ENCODE measurements around the gene XIRP1.

The XIRP1 gene

GRCh38 chr3:39187372-39188155 lies 4.8 kb downstream of the XIRP1 start:
- H3K4me3 ChIP-seq (ENCODE audit: low read depth, low read length), result no peak overlapping the region
- no peak for DNase-seq (ENCODE audit: low read depth)
- TF ChIP-seq, protein P1, sequence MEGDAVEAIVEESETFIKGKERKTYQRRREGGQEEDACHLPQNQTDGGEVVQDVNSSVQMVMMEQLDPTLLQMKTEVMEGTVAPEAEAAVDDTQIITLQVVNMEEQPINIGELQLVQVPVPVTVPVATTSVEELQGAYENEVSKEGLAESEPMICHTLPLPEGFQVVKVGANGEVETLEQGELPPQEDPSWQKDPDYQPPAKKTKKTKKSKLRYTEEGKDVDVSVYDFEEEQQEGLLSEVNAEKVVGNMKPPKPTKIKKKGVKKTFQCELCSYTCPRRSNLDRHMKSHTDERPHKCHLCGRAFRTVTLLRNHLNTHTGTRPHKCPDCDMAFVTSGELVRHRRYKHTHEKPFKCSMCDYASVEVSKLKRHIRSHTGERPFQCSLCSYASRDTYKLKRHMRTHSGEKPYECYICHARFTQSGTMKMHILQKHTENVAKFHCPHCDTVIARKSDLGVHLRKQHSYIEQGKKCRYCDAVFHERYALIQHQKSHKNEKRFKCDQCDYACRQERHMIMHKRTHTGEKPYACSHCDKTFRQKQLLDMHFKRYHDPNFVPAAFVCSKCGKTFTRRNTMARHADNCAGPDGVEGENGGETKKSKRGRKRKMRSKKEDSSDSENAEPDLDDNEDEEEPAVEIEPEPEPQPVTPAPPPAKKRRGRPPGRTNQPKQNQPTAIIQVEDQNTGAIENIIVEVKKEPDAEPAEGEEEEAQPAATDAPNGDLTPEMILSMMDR (IDR thresholded peaks at IDR 0.05; ENCODE audit: control insufficient read depth, extremely low read depth, insufficient read depth), result no peak

DNA sequence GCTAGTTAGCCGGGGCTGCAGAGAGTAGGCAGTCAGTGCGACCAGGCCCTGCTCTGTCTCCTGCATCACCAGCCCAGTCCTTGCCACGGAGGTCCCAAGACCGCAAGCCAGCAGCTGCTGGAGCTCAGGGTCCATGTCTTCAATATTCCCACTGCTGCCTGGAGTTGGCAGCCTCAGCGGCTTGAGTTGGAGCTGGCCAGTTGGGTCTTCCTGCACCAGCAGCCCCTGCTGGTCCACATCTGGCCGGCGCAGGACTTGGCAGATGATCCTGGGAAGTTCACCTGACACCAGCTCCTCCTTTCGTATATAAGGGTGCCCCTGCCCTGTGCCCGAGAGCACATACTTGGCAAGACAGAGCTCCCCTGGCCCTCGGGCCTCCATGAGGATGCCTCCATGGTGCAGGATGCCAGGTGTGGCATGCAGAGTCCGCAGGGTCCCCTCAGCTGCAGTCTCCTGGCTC lies 5.7 kb downstream of the XIRP1 start:
- TF ChIP-seq, protein P1 (IDR thresholded peaks at IDR 0.05; ENCODE audit: control insufficient read depth, extremely low read depth, insufficient read depth), result no peak
- no peak overlapping the region for H3K4me3 ChIP-seq (ENCODE audit: low read depth, low read length)
- DNase-seq (ENCODE audit: low read depth), result no peak

GRCh38 chr3:39185959-39186691 lies 6.3 kb downstream of the XIRP1 start:
- H3K4me3 ChIP-seq (ENCODE audit: low read depth, low read length), result no peak overlapping the region
- TF ChIP-seq, protein P1 (IDR thresholded peaks at IDR 0.05; ENCODE audit: control insufficient read depth, extremely low read depth, insufficient read depth), result no peak
- no peak for DNase-seq (ENCODE audit: low read depth)

GRCh38 chr3:39185326-39185958 lies 7.0 kb downstream of the XIRP1 start:
- no peak for DNase-seq (ENCODE audit: low read depth)
- H3K4me3 ChIP-seq (ENCODE audit: low read depth, low read length), result no peak overlapping the region
- TF ChIP-seq, protein P1 (IDR thresholded peaks at IDR 0.05; ENCODE audit: control insufficient read depth, extremely low read depth, insufficient read depth), result no peak

DNA sequence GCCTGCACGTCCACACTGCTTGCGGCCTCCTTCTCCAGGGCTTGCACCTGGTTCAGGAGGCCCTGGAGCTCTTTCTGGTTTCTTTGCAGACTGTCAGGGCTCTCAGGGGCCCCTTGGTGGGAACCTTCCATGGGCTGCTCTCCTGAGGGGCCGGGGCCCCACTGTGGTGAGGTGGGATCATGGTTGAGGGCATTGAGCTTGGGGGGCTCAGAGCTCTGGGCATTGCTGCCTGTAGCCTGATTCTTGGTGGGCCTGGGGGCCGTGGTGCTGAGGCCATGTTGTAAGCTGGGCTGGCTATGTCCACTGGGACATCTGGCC lies 7.5 kb downstream of the XIRP1 start:
- TF ChIP-seq, protein P1 (IDR thresholded peaks at IDR 0.05; ENCODE audit: control insufficient read depth, extremely low read depth, insufficient read depth), result no peak
- H3K4me3 ChIP-seq (ENCODE audit: low read depth, low read length), result no peak overlapping the region
- DNase-seq (ENCODE audit: low read depth), result no peak

DNA sequence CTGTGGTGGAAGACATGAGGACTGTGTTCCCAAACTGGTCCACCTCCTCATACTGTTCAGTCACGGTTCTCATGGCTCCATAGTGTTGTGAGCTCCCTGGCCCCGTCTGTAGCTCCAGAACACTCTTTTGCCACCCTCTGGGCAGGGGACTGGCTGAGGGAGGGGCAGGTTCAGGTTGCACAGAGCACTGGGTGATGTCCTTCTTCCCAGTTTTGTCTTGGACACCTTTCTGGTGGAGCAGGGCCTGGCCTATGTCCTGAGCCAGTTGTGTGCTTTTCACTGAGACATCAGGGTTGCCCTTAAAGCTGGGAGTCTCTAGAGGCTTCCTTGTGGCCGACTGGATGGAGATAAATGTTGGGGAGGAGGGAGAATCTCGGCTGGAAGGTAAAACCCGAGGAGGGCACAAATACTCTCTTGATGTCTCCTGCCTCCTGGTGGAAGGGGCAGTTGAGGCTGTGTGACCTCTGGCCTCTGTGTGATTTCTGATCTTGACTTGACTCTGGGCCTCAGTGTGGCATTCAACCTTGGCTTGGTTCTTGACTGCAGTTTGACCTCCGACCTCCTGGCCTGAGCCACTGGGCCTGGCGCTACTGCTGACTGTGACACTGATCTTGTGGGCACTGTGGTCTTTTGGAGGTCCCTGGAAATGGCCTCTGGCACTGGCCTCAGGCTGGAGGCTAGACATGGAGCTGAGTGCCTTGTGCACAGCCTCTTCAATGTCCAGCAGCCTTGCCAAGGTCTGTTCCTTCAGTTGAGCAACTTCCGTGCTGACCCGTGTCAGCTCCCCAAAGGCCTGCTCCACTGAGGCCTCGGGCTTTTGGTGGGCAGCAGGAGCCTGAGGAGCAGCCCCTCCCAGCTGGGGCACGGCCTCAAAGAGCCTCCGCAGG lies 8.1 kb downstream of the XIRP1 start:
- DNase-seq (ENCODE audit: low read depth), result no peak
- no peak overlapping the region for H3K4me3 ChIP-seq (ENCODE audit: low read depth, low read length)
- TF ChIP-seq, protein P1 (IDR thresholded peaks at IDR 0.05; ENCODE audit: control insufficient read depth, extremely low read depth, insufficient read depth), result no peak
